Keratinocyte (primary cell): Measurements from ENCODE around the gene WBP1L. TPM values are rescaled to one million over a fixed set of nuclear protein-coding genes. Genes with fewer than 3 reads are reported as not detected.
A peak's percentile ranks its signal among the peaks of the same experiment; 100 is the strongest.

Experiments used
- DNase-seq: peaks from one replicate; pipeline ENCODE4 v3.0.0-alpha.2; 2011; ENCODE audit warnings: low read depth, missing footprints, low spot score
- FAIRE-seq: peaks from 2 replicates; lab custom pipeline; 2011; peaks lifted over from hg19 to GRCh38; lab: Jason Lieb, UNC
- H2AFZ ChIP-seq: 2 replicates; pipeline ENCODE4 v1.6.0; 2012; ENCODE audit warnings: low read length, control low read depth, inconsistent platforms; ENCODE audit not compliant: control insufficient read depth
- H3K27ac ChIP-seq: 2 replicates; pipeline ENCODE4 v1.5.1; 2011; ENCODE audit warnings: low read length; ENCODE audit not compliant: control insufficient read depth, insufficient read depth
- H3K27me3 ChIP-seq: 3 replicates; pipeline ENCODE4 v1.6.0; 2011; ENCODE audit warnings: low read length; ENCODE audit not compliant: control insufficient read depth, insufficient read depth; ENCODE audit errors: extremely low read depth
- H3K36me3 ChIP-seq, 2 experiments: 2 replicates in 1 of 2; 3 replicates in 1 of 2; pipeline ENCODE4 v1.5.1; 2011; ENCODE audit warnings: low read length in 2 of 2, mild to moderate bottlenecking in 1 of 2; ENCODE audit not compliant: control insufficient read depth in 2 of 2, insufficient read depth in 2 of 2; ENCODE audit errors: extremely low read depth in 1 of 2
- H3K4me1 ChIP-seq: 3 replicates; pipeline ENCODE4 v1.5.1; 2011; ENCODE audit warnings: low read length; ENCODE audit not compliant: control insufficient read depth, insufficient read depth; ENCODE audit errors: extremely low read depth
- H3K4me2 ChIP-seq: 3 replicates; pipeline ENCODE4 v1.6.0; 2011; ENCODE audit warnings: low read depth, low read length; ENCODE audit not compliant: control insufficient read depth, insufficient read depth; ENCODE audit errors: extremely low read depth
- H3K4me3 ChIP-seq, 3 experiments: fragments of 200-600 bp in 1 of 3; sonication (generic) in 1 of 3; 2 replicates in 2 of 3; 3 replicates in 1 of 3; pipeline ENCODE4 v1.5.1; 2011 to 2016; ENCODE audit warnings: low read length in 3 of 3, mild to moderate bottlenecking in 3 of 3, control low read depth in 2 of 3, inconsistent platforms in 1 of 3, low read depth in 1 of 3, mixed read lengths in 1 of 3, mixed run types in 1 of 3, moderate library complexity in 1 of 3; ENCODE audit not compliant: control insufficient read depth in 2 of 3, insufficient read depth in 2 of 3; ENCODE audit errors: extremely low read depth in 1 of 3
- H3K79me2 ChIP-seq: 2 replicates; pipeline ENCODE4 v1.6.0; 2012; ENCODE audit warnings: low read length; ENCODE audit not compliant: control insufficient read depth, insufficient read depth
- H3K9ac ChIP-seq: 3 replicates; pipeline ENCODE4 v1.6.0; 2011; ENCODE audit warnings: low read length; ENCODE audit not compliant: control insufficient read depth, insufficient read depth; ENCODE audit errors: extremely low read depth
- H3K9me1 ChIP-seq: 3 replicates; pipeline ENCODE4 v1.6.0; 2011; ENCODE audit warnings: low read length; ENCODE audit not compliant: control insufficient read depth, insufficient read depth; ENCODE audit errors: extremely low read depth
- H3K9me3 ChIP-seq: 2 replicates; pipeline ENCODE4 v1.5.1; 2012; ENCODE audit warnings: low read depth, low read length; ENCODE audit not compliant: control insufficient read depth
- H4K20me1 ChIP-seq: 3 replicates; pipeline ENCODE4 v1.6.0; 2011; ENCODE audit warnings: low read length; ENCODE audit not compliant: control insufficient read depth, insufficient read depth; ENCODE audit errors: extremely low read depth
- EZH2 ChIP-seq: IDR thresholded peaks from one replicate; pipeline ENCODE4 v1.6.1; 2012; ENCODE audit warnings: inconsistent platforms, mild to moderate bottlenecking, low read length, moderate library complexity
- dilution Hi-C: fragments of 300-500 bp; cut with MboI; formaldehyde crosslinking; loops from one replicate; pipeline ENCODE4 v1.7.0; 2020; ENCODE audit warnings: low sequenced_read_pairs; ENCODE audit not compliant: extremely low pct_ligation_motif_present
- polyA plus RNA-seq, 5 experiments: library from polyadenylated mRNA; depleted of rRNA in 3 of 5; stranded (reverse) in 3 of 5; stranded (forward) in 1 of 5; unstranded in 1 of 5; fragments of >200 nt; gene quantifications; 1 replicate in 1 of 5; 2 replicates in 3 of 5; 3 replicates in 1 of 5; pipeline versions ENCODE4 v1.2.1 to v1.2.3, GENCODE V29; 2011 to 2012; ENCODE audit warnings: missing spikeins in 2 of 5, low read depth in 1 of 5, low replicate concordance in 1 of 5
- TF ChIP-seq, protein P1 (sequence below), 3 experiments: IDR thresholded peaks in 1 of 3; conservative IDR thresholded peaks in 1 of 3; optimal IDR thresholded peaks in 1 of 3; 2 replicates in 2 of 3; 3 replicates in 1 of 3; pipeline versions ENCODE3 to v1.5.1; 2011; ENCODE audit warnings: low read length in 3 of 3, mild to moderate bottlenecking in 3 of 3, moderate library complexity in 2 of 3, control low read depth in 1 of 3, inconsistent platforms in 1 of 3; ENCODE audit not compliant: insufficient read depth in 2 of 3; ENCODE audit errors: extremely low read depth in 1 of 3

The WBP1L gene
- polyA plus RNA-seq, 1 donor (not counting 4 experiments of a cell fraction or from before 2014, with no cell fraction given) = 24.3 TPM

DNA sequence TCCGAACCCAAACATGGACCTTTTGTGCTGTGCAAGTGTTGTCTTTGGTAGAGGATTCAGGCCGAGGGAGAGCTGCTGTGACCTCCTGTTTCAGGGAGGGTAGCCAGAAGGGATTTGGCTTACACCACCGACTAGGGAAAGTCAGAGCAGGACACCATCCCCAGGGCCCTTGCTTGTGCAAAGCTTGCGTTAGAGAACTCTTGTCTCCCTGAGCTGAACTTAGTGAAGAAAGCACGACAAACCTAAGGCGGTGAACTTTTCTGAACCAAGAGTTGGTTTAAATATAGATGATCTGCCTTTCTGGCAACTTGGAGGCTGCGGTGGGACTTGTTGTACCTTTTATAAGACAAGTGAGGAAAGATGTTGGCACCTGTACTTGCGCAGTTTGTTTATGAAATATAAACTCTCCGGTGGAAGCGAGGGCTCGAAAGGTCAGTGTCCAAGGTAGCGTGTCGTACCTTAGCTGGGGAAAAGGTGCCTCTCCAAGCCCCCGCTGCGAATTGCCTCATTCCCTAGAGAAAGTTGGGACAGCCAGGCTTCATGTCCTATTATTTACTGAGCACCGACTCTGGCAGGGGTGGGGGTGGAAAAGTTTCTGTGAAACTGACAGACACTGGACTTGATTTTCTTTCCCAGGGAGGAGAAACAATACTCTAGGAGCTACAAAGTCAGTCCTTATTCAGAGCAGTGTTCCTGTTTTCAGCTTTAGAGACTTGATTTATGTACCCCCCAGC, 31.6 kb downstream of the WBP1L start:
- FAIRE-seq (no peak), DNase-seq (no peak)
- Histone ChIP-seq H3K9me3 (no peaks in the 10 kb centered on the region), H3K79me2 (peaks cover 9% of the 10 kb centered on the region), H3K36me3 (no peaks in the 10 kb centered on the region), H4K20me1 (no peaks in the 10 kb centered on the region), H2AFZ (no peak overlapping the region), H3K9me1 (peaks cover 2% of the 10 kb centered on the region), H3K27ac (peak overlapping the region; percentile 96), H3K9ac (peak overlapping the region; percentile 88), H3K4me1 (peaks cover 89% of the 10 kb centered on the region), H3K4me3 (peak overlapping the region in 2 of 3 experiments; percentile 15 to 57), H3K4me2 (peak overlapping the region; percentile 89), H3K27me3 (no peaks in the 10 kb centered on the region)
- TF ChIP-seq, protein P1, sequence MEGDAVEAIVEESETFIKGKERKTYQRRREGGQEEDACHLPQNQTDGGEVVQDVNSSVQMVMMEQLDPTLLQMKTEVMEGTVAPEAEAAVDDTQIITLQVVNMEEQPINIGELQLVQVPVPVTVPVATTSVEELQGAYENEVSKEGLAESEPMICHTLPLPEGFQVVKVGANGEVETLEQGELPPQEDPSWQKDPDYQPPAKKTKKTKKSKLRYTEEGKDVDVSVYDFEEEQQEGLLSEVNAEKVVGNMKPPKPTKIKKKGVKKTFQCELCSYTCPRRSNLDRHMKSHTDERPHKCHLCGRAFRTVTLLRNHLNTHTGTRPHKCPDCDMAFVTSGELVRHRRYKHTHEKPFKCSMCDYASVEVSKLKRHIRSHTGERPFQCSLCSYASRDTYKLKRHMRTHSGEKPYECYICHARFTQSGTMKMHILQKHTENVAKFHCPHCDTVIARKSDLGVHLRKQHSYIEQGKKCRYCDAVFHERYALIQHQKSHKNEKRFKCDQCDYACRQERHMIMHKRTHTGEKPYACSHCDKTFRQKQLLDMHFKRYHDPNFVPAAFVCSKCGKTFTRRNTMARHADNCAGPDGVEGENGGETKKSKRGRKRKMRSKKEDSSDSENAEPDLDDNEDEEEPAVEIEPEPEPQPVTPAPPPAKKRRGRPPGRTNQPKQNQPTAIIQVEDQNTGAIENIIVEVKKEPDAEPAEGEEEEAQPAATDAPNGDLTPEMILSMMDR (optimal IDR thresholded peaks at IDR 0.05 in 1 of 3, IDR thresholded peaks at IDR 0.05 in 1 of 3, conservative IDR thresholded peaks at IDR 0.05 in 1 of 3; ENCODE audit: extremely low read depth in 1 of 3, insufficient read depth in 2 of 3, low read length in 3 of 3) = no peak
- no peak for TF ChIP-seq EZH2
- dilution Hi-C loops = no loop called here

DNA sequence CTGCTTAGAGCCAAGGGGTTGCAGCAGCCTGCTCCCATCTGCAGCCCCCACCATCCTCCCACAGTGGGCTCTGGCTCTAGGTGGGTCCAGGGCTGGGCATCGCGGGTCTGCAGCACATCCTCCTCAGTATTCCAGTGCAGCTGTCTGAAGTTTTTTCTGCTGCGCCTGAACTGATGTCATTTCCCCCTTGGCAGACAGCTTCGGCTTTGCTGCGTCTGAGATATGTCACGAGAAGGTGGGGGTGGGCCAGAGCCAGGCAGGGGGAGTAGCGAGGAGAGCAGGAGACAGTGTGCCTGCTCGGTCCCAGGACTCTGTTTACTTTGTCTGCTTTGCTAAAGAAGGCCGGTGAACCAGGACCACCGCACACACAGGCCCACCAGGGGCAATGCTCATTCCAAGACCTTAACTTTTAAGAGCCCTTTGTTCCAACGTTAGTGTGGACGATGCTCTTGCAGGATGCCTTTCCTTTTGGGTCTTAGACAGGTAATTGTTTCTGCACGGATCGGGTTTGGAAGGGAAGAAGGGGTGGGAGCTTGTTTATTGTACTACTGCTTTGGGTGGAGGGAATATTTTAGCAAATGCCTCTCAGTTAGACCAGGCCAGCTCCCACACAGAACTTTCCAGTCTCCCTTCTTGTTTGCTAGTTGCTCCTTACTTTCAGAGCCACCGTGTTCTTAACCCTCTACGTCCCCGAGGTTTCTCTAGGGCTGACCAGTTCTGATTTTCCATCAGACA, 32.4 kb downstream of the WBP1L start:
- peak overlapping the region; percentile 89 for H3K4me2 ChIP-seq
- H3K79me2 ChIP-seq = peaks cover 9% of the 10 kb centered on the region
- DNase-seq (no peak), FAIRE-seq (no peak)
- peak overlapping the region; percentile 1 to 57 (median 52) for H3K4me3 ChIP-seq
- peak overlapping the region; percentile 96 for H3K27ac ChIP-seq
- H3K27me3 ChIP-seq = no peaks in the 10 kb centered on the region
- peaks cover 0 to 1% of the 10 kb centered on the region in 2 experiments for H3K36me3 ChIP-seq
- no peaks in the 10 kb centered on the region for H3K9me3 ChIP-seq
- H4K20me1 ChIP-seq = no peaks in the 10 kb centered on the region
- H2AFZ ChIP-seq = no peak overlapping the region
- TF ChIP-seq EZH2 = no peak
- TF ChIP-seq, protein P1 (optimal IDR thresholded peaks at IDR 0.05 in 1 of 3, IDR thresholded peaks at IDR 0.05 in 1 of 3, conservative IDR thresholded peaks at IDR 0.05 in 1 of 3; ENCODE audit: extremely low read depth in 1 of 3, insufficient read depth in 2 of 3, low read length in 3 of 3) = no peak
- peak overlapping the region; percentile 88 for H3K9ac ChIP-seq
- H3K4me1 ChIP-seq = peaks cover 89% of the 10 kb centered on the region
- dilution Hi-C loops = no loop called here
- peaks cover 2% of the 10 kb centered on the region for H3K9me1 ChIP-seq
